Measurements from ENCODE around the gene ABHD2.

The ABHD2 gene

GRCh38 chr15:89177633-89178306 lies 89.5 kb downstream of the ABHD2 start:
- no peaks in the 10 kb centered on the region for H3K4me1 ChIP-seq (ENCODE audit: low read length)
- no peaks in the 10 kb centered on the region for H3K9me3 ChIP-seq (replicated peaks; ENCODE audit: insufficient read depth, low read length)
- no peaks in the 10 kb centered on the region for H3K27me3 ChIP-seq (replicated peaks; ENCODE audit: insufficient read depth, low read length)
- H4K20me1 ChIP-seq (ENCODE audit: insufficient read depth, low read length): no peaks in the 10 kb centered on the region
- peaks cover 4% of the 10 kb centered on the region; the same call in 1 of the 2 replicates for H3K36me3 ChIP-seq (replicated peaks; ENCODE audit: insufficient read depth, low read length)
- H3K27ac ChIP-seq (ENCODE audit: low read length): no peak overlapping the region
- no peak for TF ChIP-seq EZH2phosphoT487 (IDR thresholded peaks at IDR 0.05; ENCODE audit: low read length)
- TF ChIP-seq EZH2 (optimal IDR thresholded peaks at IDR 0.05; ENCODE audit: low read depth, low read length): no peak
- TF ChIP-seq, protein P1, sequence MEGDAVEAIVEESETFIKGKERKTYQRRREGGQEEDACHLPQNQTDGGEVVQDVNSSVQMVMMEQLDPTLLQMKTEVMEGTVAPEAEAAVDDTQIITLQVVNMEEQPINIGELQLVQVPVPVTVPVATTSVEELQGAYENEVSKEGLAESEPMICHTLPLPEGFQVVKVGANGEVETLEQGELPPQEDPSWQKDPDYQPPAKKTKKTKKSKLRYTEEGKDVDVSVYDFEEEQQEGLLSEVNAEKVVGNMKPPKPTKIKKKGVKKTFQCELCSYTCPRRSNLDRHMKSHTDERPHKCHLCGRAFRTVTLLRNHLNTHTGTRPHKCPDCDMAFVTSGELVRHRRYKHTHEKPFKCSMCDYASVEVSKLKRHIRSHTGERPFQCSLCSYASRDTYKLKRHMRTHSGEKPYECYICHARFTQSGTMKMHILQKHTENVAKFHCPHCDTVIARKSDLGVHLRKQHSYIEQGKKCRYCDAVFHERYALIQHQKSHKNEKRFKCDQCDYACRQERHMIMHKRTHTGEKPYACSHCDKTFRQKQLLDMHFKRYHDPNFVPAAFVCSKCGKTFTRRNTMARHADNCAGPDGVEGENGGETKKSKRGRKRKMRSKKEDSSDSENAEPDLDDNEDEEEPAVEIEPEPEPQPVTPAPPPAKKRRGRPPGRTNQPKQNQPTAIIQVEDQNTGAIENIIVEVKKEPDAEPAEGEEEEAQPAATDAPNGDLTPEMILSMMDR (IDR thresholded peaks at IDR 0.05; ENCODE audit: low read length): peak; percentile 86
- no peak overlapping the region for H3K4me2 ChIP-seq (ENCODE audit: low read depth, low read length)
- no peak overlapping the region for H3K4me3 ChIP-seq (ENCODE audit: low read length)
- H3F3A ChIP-seq (ENCODE audit: insufficient read depth, low read length): no peaks in the 10 kb centered on the region
- H3K9ac ChIP-seq (ENCODE audit: low read length): no peak overlapping the region
- no peaks in the 10 kb centered on the region for H3K9me2 ChIP-seq (replicated peaks; ENCODE audit: insufficient read depth, low read length)
- H3K79me2 ChIP-seq (ENCODE audit: low read length): peaks cover 5% of the 10 kb centered on the region; the same call in 1 of the 2 replicates
- H2AFZ ChIP-seq (ENCODE audit: low read length): no peak overlapping the region
- peak; percentile 64 for DNase-seq

GRCh38 chr15:89178307-89178977 lies 90.2 kb downstream of the ABHD2 start:
- no peak overlapping the region for H3K4me3 ChIP-seq (ENCODE audit: low read length)
- no peaks in the 10 kb centered on the region for H3K4me1 ChIP-seq (ENCODE audit: low read length)
- H3K9me3 ChIP-seq (replicated peaks; ENCODE audit: insufficient read depth, low read length): no peaks in the 10 kb centered on the region
- H4K20me1 ChIP-seq (ENCODE audit: insufficient read depth, low read length): no peaks in the 10 kb centered on the region
- no peak overlapping the region for H2AFZ ChIP-seq (ENCODE audit: low read length)
- H3K27ac ChIP-seq (ENCODE audit: low read length): no peak overlapping the region
- 0 out of 2 replicates have a peak, but pooled peaks cover 3% of the 10 kb centered on the region for H3K79me2 ChIP-seq (ENCODE audit: low read length)
- no peaks in the 10 kb centered on the region for H3F3A ChIP-seq (ENCODE audit: insufficient read depth, low read length)
- no peak overlapping the region for H3K9ac ChIP-seq (ENCODE audit: low read length)
- H3K4me2 ChIP-seq (ENCODE audit: low read depth, low read length): no peak overlapping the region
- no peaks in the 10 kb centered on the region for H3K9me2 ChIP-seq (replicated peaks; ENCODE audit: insufficient read depth, low read length)
- H3K27me3 ChIP-seq (replicated peaks; ENCODE audit: insufficient read depth, low read length): no peaks in the 10 kb centered on the region
- TF ChIP-seq EZH2phosphoT487 (IDR thresholded peaks at IDR 0.05; ENCODE audit: low read length) (no peak), EZH2 (optimal IDR thresholded peaks at IDR 0.05; ENCODE audit: low read depth, low read length) (no peak)
- TF ChIP-seq, protein P1 (IDR thresholded peaks at IDR 0.05; ENCODE audit: low read length): no peak
- H3K36me3 ChIP-seq (replicated peaks; ENCODE audit: insufficient read depth, low read length): peaks cover 4% of the 10 kb centered on the region; the same call in 1 of the 2 replicates
- no peak for DNase-seq

DNA sequence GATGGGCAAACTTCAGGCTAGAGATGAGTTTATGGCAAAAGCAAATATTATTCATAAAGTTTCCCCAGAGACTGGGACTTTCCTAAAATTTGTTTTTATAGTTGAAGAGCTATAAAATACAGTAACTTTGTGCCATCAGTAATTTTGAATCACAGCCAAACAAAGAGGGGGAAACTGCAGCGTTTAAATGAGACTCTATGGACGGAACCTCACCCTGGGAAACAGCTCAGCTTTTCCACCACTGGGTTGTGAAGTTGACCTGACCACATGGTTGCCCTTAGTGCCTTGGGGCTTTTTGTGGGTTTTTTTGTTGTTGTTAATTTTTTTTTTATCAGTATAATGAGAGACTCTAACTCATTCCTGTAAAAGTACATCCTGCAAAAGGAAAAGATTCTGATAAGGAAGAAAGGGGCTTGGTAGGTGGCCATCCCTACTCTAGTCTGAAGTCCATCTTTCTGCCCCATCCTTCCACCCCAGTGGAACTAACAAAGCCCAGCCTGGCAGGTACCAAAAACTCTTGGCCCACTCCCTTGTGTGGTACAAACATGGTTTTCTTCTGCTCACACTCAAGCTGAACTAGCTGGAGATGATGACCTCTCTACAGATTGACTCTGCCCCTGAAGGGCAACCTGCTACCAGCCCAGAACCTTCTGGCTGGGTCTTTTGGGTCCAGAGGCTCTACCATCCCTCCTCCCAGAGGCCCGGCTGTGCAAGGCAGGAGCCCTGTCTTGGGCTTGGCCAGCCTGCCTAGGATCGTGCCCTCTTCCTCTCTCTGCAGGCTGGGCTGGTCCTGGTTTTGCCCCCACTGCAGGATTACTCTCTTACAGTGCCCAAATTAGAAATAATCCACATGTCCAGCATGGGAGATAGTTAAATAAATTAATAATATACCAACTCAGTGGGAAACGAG lies 92.0 kb downstream of the ABHD2 start:
- TF ChIP-seq EZH2 (optimal IDR thresholded peaks at IDR 0.05; ENCODE audit: low read depth, low read length): no peak
- TF ChIP-seq, protein P1 (IDR thresholded peaks at IDR 0.05; ENCODE audit: low read length): no peak
- no peak for TF ChIP-seq EZH2phosphoT487 (IDR thresholded peaks at IDR 0.05; ENCODE audit: low read length)
- DNase-seq: no peak
- Histone ChIP-seq H3K79me2 (ENCODE audit: low read length) (0 out of 2 replicates have a peak, but pooled peaks cover 3% of the 10 kb centered on the region), H3K36me3 (replicated peaks; ENCODE audit: insufficient read depth, low read length) (peaks cover 4% of the 10 kb centered on the region; the same call in 1 of the 2 replicates), H3K9ac (ENCODE audit: low read length) (no peak overlapping the region), H3K4me1 (ENCODE audit: low read length) (no peaks in the 10 kb centered on the region), H4K20me1 (ENCODE audit: insufficient read depth, low read length) (no peaks in the 10 kb centered on the region), H3K4me2 (ENCODE audit: low read depth, low read length) (no peak overlapping the region), H2AFZ (ENCODE audit: low read length) (no peak overlapping the region), H3K27me3 (replicated peaks; ENCODE audit: insufficient read depth, low read length) (no peaks in the 10 kb centered on the region), H3F3A (ENCODE audit: insufficient read depth, low read length) (no peaks in the 10 kb centered on the region), H3K9me2 (replicated peaks; ENCODE audit: insufficient read depth, low read length) (no peaks in the 10 kb centered on the region), H3K4me3 (ENCODE audit: low read length) (no peak overlapping the region), H3K9me3 (replicated peaks; ENCODE audit: insufficient read depth, low read length) (no peaks in the 10 kb centered on the region), H3K27ac (ENCODE audit: low read length) (no peak overlapping the region)

Measured in MM.1S (cell line).